GM23248 (cell line): ENCODE results near the gene MAN1A1.

Experiments
- EZH2 ChIP-seq: fragments of 200-600 bp; sonication (generic); IDR thresholded peaks from 2 replicates; pipeline ENCODE4 v1.6.1; 2018; ENCODE audit warnings: antibody characterized with exemption, mild to moderate bottlenecking; ENCODE audit not compliant: insufficient read depth, poor library complexity, severe bottlenecking
- EZH2phosphoT487 ChIP-seq: fragments of 200-600 bp; sonication (generic); IDR thresholded peaks from 2 replicates; pipeline ENCODE4 v1.6.1; 2018; ENCODE audit warnings: antibody characterized with exemption, moderate library complexity, mild to moderate bottlenecking, low read depth; ENCODE audit not compliant: insufficient read depth

DNA sequence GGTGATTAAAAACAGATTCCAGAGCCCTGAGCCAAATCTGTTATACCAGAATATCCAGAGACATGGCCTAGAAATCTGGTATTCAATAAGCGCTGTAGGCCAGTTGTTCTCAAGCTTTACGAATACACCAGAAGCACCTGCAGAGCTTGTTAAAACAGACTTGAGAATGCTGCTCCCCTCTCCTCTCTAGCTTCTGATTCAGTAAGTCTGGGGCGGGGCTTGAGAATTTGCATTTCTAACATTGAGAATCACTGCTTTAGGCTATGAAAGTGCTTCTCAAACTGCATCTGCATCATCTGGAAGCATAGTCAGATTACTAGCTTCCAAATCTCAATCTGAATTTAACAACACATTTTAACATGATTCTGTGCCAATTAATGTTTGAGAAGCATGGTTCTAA, 20.5 kb upstream of the MAN1A1 start:
- no peak for TF ChIP-seq EZH2
- no peak for TF ChIP-seq EZH2phosphoT487
